Right lobe of liver (tissue), 6 donors: Measurements from ENCODE around the gene ALOX5. TPM values are rescaled to one million over a fixed set of nuclear protein-coding genes. Genes with fewer than 3 reads are reported as not detected.

Experiments used
- ATAC-seq, 4 donors: fragments of 200-7000 bp; cut with Tn5 transposase; one replicate each; pipeline ENCODE4 v1.9.1; 2020; ENCODE audit warnings: mild to moderate bottlenecking in 4 of 4, moderate library complexity in 4 of 4
- DNase-seq, 3 donors: peaks; one replicate each; pipeline ENCODE4 v3.0.0-alpha.2; 2020
- H3K27ac ChIP-seq, 3 donors: fragments of 200-600 bp; one replicate each; pipeline ENCODE4 v1.8.0; 2022
- H3K27me3 ChIP-seq, 2 donors: fragments of 200-600 bp; one replicate each; pipeline ENCODE4 v1.8.0; 2022
- H3K36me3 ChIP-seq, 4 donors: fragments of 200-600 bp; sonication (generic) in 1 of 4; one replicate each; pipeline versions ENCODE4 v1.5.1 to v1.8.0; 2017 to 2022; ENCODE audit warnings: control low read depth in 1 of 4
- H3K4me1 ChIP-seq, 4 donors: fragments of 200-600 bp; sonication (generic) in 1 of 4; one replicate each; pipeline versions ENCODE4 v1.5.1 to v1.8.0; 2017 to 2022; ENCODE audit warnings: control low read depth in 1 of 4
- H3K4me3 ChIP-seq, 3 donors: fragments of 200-600 bp; one replicate each; pipeline ENCODE4 v1.8.0; 2022
- H3K9me3 ChIP-seq, 4 donors: fragments of 200-600 bp; sonication (generic) in 1 of 4; one replicate each; pipeline versions ENCODE4 v1.5.1 to v1.8.0; 2017 to 2022; ENCODE audit warnings: control low read depth in 1 of 4
- POLR2A ChIP-seq: fragments of 450-650 bp; IDR thresholded peaks from one replicate; pipeline ENCODE4 v1.6.1; 2017; ENCODE audit warnings: antibody characterized with exemption, mild to moderate bottlenecking
- WGBS: methylation state at CpG from one replicate; pipeline ENCODE4 v1.1.6; 2018; ENCODE audit warnings: low coverage, low lambda C conversion rate; ENCODE audit not compliant: insufficient coverage; ENCODE audit errors: missing lambda C conversion rate; 5-methylcytosine and 5-hydroxymethylcytosine counted together
- intact Hi-C, 2 donors: fragments of 100-400 bp; cut with DNase I; formaldehyde crosslinking; loops; one replicate each; pipeline versions ENCODE4 v1.11.2 to v1.14.1; 2022
- total RNA-seq, 6 experiments: library from RNA; depleted of rRNA in 2 of 6; stranded (reverse); fragments of >200 nt in 2 of 6; fragmentation: NEBNext Ultra II Directional in 3 of 6; extraction: Animal tissue kit (Norgen Biotek cat#: 25700) in 3 of 6; gene quantifications; one replicate each; pipeline versions ENCODE4 v1.1.0 to v1.2.4, GENCODE V29; 2016 to 2023
- TF ChIP-seq, protein P1 (sequence below), 4 donors: fragments of 200-600 bp in 3 of 4; fragments of 450-650 bp in 1 of 4; IDR thresholded peaks; one replicate each; pipeline versions ENCODE4 v1.5.1 to v1.8.0; 2016 to 2022; ENCODE audit warnings: antibody characterized with exemption in 4 of 4, mild to moderate bottlenecking in 2 of 4
- donor health status: DM: no; HTN: yes; CAD: no.
- donor health status: DM: no; HTN: no; CAD: no.
- donor health status: DM: no; HTN: no; CAD: no.
- donor health status: DM: no; HTN: yes; CAD: no.
- donor health status: DM: no; HTN: yes; CAD: no.

ALOX5 gene
- total RNA-seq, 6 experiments from 2014 or later = 3.1 to 10.9 (median 6.6) TPM

DNA sequence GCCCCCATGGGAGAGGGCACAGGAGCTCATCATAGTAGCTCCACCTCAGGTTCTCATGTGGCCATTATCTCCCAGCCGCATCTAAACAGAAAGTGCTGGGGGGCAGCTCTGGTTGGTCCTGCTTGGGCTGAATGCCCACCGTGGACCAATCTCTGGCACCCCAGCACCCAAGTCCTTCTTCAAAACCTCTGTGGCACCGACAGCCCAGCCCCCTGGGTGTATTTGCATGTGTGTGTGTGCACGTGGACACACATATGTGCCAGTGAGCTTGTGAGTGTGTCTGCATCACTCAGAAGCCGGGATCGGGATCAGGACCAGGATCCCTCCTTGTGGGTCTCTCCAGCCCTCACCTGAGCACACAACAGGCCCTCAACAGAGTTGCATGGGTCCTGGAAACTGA is 68.2 kb downstream of the ALOX5 start:
- no peak overlapping the region for H3K4me3 ChIP-seq
- no peak for ATAC-seq
- no CpG with 5 or more reads among the region's 6 CpGs for WGBS
- no peaks in the 10 kb centered on the region for H3K36me3 ChIP-seq
- no peak for TF ChIP-seq POLR2A
- TF ChIP-seq, protein P1, sequence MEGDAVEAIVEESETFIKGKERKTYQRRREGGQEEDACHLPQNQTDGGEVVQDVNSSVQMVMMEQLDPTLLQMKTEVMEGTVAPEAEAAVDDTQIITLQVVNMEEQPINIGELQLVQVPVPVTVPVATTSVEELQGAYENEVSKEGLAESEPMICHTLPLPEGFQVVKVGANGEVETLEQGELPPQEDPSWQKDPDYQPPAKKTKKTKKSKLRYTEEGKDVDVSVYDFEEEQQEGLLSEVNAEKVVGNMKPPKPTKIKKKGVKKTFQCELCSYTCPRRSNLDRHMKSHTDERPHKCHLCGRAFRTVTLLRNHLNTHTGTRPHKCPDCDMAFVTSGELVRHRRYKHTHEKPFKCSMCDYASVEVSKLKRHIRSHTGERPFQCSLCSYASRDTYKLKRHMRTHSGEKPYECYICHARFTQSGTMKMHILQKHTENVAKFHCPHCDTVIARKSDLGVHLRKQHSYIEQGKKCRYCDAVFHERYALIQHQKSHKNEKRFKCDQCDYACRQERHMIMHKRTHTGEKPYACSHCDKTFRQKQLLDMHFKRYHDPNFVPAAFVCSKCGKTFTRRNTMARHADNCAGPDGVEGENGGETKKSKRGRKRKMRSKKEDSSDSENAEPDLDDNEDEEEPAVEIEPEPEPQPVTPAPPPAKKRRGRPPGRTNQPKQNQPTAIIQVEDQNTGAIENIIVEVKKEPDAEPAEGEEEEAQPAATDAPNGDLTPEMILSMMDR (IDR thresholded peaks at IDR 0.05) = no peak
- intact Hi-C loops = no loop called here
- peaks cover 0 to 5% (median 2%) of the 10 kb centered on the region in 4 donors for H3K4me1 ChIP-seq
- H3K27me3 ChIP-seq = no peaks in the 10 kb centered on the region
- H3K27ac ChIP-seq = no peak overlapping the region
- DNase-seq = no peak
- no peaks in the 10 kb centered on the region for H3K9me3 ChIP-seq

DNA sequence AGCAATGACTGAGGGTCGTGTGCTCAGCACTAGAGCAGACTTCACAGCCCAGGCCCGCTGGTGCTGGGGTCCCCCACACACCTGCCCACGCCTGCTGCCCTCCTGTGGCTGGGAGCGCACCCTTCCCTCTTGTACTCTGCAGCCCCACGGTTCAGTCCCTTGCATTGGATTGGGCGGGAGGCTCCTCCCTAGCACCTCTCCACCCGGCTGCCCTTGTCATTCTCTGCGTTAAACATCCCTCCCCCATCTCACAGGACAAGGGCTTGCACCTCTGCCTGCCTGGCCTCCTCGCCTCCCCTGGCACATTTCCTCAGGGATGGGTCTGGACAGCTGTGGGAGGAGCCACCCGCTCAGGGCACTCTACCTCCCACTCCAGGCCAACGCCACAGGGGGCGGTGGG is 68.6 kb downstream of the ALOX5 start:
- H3K27ac ChIP-seq = no peak overlapping the region
- no peaks in the 10 kb centered on the region for H3K27me3 ChIP-seq
- intact Hi-C loops = no loop called here
- H3K36me3 ChIP-seq = no peaks in the 10 kb centered on the region
- H3K4me1 ChIP-seq = peaks cover 0 to 8% (median 2%) of the 10 kb centered on the region in 4 donors
- no peak overlapping the region for H3K4me3 ChIP-seq
- TF ChIP-seq, protein P1 (IDR thresholded peaks at IDR 0.05) = no peak
- TF ChIP-seq POLR2A = no peak
- H3K9me3 ChIP-seq = no peaks in the 10 kb centered on the region
- 50% methylated on average over 4 of the region's 12 CpGs for WGBS
- DNase-seq = no peak
- no peak for ATAC-seq

DNA sequence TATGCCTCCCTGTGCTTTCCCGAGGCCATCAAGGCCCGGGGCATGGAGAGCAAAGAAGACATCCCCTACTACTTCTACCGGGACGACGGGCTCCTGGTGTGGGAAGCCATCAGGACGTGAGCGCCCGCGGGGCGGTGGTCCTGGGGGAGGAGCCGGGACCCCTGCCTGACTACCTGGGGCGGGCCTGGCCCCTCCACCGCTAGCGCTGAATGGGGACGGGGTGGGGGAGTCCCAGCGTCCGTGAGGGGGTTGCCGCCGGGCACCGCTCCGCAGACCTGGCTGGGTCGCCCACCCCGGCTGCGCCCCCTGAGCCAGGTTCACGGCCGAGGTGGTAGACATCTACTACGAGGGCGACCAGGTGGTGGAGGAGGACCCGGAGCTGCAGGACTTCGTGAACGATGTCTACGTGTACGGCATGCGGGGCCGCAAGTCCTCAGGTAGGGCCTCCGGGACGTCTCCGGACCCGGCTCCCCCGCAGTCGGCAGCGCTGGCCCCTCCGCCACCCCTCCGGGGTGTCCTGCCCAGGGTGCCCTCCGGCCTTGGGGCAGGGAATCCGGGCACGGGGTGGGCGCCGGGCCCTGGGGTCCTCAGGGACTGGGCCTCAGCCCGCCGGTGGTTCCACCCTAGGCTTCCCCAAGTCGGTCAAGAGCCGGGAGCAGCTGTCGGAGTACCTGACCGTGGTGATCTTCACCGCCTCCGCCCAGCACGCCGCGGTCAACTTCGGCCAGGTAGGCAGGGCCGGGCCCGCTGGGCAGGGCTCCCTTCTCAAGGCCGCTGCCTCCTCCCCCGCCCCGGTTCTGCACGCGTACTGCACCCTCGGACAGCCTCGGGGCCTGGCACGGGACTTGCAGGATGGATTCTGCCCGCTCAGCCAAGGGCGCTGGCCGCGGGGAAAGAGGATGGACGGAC is 69.3 kb downstream of the ALOX5 start:
- DNase-seq (no peak), ATAC-seq (no peak)
- H3K36me3 ChIP-seq = no peaks in the 10 kb centered on the region
- peaks cover 0 to 15% (median 2%) of the 10 kb centered on the region in 4 donors for H3K4me1 ChIP-seq
- no peaks in the 10 kb centered on the region for H3K27me3 ChIP-seq
- TF ChIP-seq, protein P1 (IDR thresholded peaks at IDR 0.05) = no peak
- no peak overlapping the region for H3K27ac ChIP-seq
- WGBS = 83% methylated on average over 9 of the region's 76 CpGs
- no peak overlapping the region for H3K4me3 ChIP-seq
- H3K9me3 ChIP-seq = no peaks in the 10 kb centered on the region
- intact Hi-C loops = no loop called here

DNA sequence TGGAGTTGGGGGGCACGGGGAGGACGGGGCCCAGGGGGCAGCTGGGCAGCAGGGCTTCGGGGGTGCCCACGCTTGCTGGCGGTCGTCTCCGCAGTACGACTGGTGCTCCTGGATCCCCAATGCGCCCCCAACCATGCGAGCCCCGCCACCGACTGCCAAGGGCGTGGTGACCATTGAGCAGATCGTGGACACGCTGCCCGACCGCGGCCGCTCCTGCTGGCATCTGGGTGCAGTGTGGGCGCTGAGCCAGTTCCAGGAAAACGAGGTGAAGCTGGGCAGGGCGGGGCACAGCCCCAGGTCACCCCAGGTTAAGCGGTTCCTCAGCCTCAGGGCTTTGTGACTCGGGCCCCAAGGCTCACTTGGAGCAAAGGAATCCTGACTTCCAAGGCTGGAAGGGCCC is 70.0 kb downstream of the ALOX5 start:
- Histone ChIP-seq H3K36me3 (no peaks in the 10 kb centered on the region), H3K4me3 (no peak overlapping the region), H3K27me3 (no peaks in the 10 kb centered on the region), H3K9me3 (no peaks in the 10 kb centered on the region), H3K27ac (no peak overlapping the region), H3K4me1 (peaks cover 0 to 17% (median 2%) of the 10 kb centered on the region in 4 donors)
- intact Hi-C loops = no loop called here
- 60% methylated on average over 1 of the region's 24 CpGs for WGBS
- no peak for ATAC-seq
- no peak for TF ChIP-seq POLR2A
- TF ChIP-seq, protein P1 (IDR thresholded peaks at IDR 0.05) = no peak
- DNase-seq = no peak
